ENCODE measurements around the gene ANXA6. TPM values are rescaled to one million over a fixed set of nuclear protein-coding genes. Genes with fewer than 3 reads are reported as not detected.
A peak's percentile ranks its signal among the peaks of the same experiment; 100 is the strongest.

Gene ANXA6
- total and polyA plus RNA-seq, 10 of the 15 experiments (the other 5 are each of a cell fraction or from before 2014, with no cell fraction given) = 44.0 to 571 (median 465) TPM

DNA sequence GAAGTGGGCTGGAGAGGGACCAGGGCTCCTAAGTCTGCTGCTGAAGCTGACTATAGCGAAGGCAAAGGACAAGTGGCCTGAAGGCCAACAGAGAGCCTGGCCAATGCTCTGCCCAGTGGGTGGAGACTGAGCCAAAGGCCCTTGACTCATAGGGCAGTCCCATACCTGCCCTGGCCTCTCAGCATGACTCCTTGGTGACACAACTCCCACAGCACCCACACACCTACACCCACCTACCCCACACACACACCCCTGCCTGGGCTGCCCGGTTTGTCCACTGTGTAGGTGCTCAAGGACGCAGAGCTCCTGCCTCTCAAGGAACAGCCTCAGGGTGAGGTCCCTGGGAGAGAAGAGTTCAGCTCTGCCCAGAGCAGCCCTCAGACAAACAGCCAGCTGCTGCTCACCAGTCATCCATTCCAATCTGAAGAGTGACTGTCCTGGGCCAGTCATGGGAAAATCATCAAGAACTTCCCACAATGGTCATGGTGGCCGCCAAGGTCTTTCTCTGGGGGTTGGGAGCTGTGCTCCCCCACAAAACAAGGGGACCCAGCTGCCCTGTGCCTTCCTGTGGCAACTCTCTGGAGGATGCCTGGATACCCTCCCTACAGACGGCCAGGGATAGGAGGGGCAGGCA, 81.8 kb downstream of the ANXA6 start:
- in situ Hi-C loops (cut with MboI) (no loop called here), intact Hi-C loops (cut with micrococcal nuclease; ENCODE audit: unreplicated experiment) (loop anchor here (5.0 kb wide), 1 partner anchor 36 kb away; no protein-coding TSS in a partner anchor)
- H3K9me3 ChIP-seq (replicated peaks; ENCODE audit: control insufficient read depth, insufficient read depth, low read length) = no peaks in the 10 kb centered on the region; the same call in 2 of the 3 replicates
- peaks cover 99% of the 10 kb centered on the region for H3K79me2 ChIP-seq (ENCODE audit: control insufficient read depth, insufficient read depth, low read length)
- peak overlapping the region; percentile 53; the same call in 1 of the 2 replicates for H3K9ac ChIP-seq (ENCODE audit: control insufficient read depth, insufficient read depth, low read length)
- H3K27me3 ChIP-seq (replicated peaks in 1 of 2; ENCODE audit: control insufficient read depth in 2 of 2, insufficient read depth in 2 of 2, low read length in 1 of 2) = no peaks in the 10 kb centered on the region
- peak overlapping the region; percentile 90 for H3K27ac ChIP-seq (ENCODE audit: control insufficient read depth, insufficient read depth)
- no peak for FAIRE-seq
- ChIA-PET POLR2A (interaction anchor here (0.5 to 14.3 kb wide), 4 partner anchors 10 to 177 kb away, joined by 3 to 222 read pairs (median 4); no protein-coding TSS in a partner anchor), RAD21 (ENCODE audit: unreplicated experiment) (interaction anchor here (0.9 to 2.0 kb wide), 4 partner anchors 11 to 42 kb away, joined by 3 to 10 read pairs (median 6); no protein-coding TSS in a partner anchor), CTCF (interaction anchor here (0.7 to 7.5 kb wide), 11 partner anchors 8 to 242 kb away, joined by 3 to 60 read pairs (median 5); no protein-coding TSS in a partner anchor), SMC1A (ENCODE audit: uncharacterized antibody, unreplicated experiment) (interaction anchor here (0.7 to 10.8 kb wide), 7 partner anchors 10 to 40 kb away, joined by 3 to 97 read pairs (median 4); no protein-coding TSS in a partner anchor)
- H2AFZ ChIP-seq (ENCODE audit: control insufficient read depth, low read depth, low read length) = no peak overlapping the region
- H3K4me3 ChIP-seq = peak overlapping the region; percentile 89
- no TSS peak for BruUV-seq (replicated peaks)
- 0% methylated on average over 5 of the region's 5 CpGs for WGBS (ENCODE audit: insufficient coverage, insufficient replicate concordance, low lambda C conversion rate, missing lambda C conversion rate)
- peak; percentile 7 for ATAC-seq
- TF ChIP-seq POLR2A (IDR thresholded peaks at IDR 0.05; ENCODE audit: low read depth, low read length) (peak; percentile 63), RFX5 (IDR thresholded peaks at IDR 0.05; ENCODE audit: low read depth, low read length) (no peak), SPI1 (IDR thresholded peaks at IDR 0.05; ENCODE audit: borderline replicate concordance, insufficient read depth, low read depth, low read length) (no peak), SREBF2 (IDR thresholded peaks at IDR 0.05; ENCODE audit: low read length) (no peak), JUND (IDR thresholded peaks at IDR 0.05; ENCODE audit: low read depth, low read length) (no peak), MYC (IDR thresholded peaks at IDR 0.05; ENCODE audit: insufficient read depth, insufficient read length, insufficient replicate concordance, low read length, severe bottlenecking) (no peak), EGR1 (IDR thresholded peaks at IDR 0.05; ENCODE audit: borderline replicate concordance in 1 of 2, low read depth in 2 of 2, low read length in 2 of 2) (peak in 1 of 2 experiments; percentile 61; a peak in 1 of 3 replicates)
- TF ChIP-seq, protein P1, sequence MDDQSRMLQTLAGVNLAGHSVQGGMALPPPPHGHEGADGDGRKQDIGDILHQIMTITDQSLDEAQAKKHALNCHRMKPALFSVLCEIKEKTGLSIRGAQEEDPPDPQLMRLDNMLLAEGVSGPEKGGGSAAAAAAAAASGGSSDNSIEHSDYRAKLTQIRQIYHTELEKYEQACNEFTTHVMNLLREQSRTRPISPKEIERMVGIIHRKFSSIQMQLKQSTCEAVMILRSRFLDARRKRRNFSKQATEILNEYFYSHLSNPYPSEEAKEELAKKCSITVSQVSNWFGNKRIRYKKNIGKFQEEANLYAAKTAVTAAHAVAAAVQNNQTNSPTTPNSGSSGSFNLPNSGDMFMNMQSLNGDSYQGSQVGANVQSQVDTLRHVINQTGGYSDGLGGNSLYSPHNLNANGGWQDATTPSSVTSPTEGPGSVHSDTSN (IDR thresholded peaks at IDR 0.05; ENCODE audit: insufficient replicate concordance, low read depth, low read length) = peak; percentile 20
- H4K20me1 ChIP-seq (ENCODE audit: control insufficient read depth, insufficient read depth) = peaks cover 31% of the 10 kb centered on the region
- peaks cover 45% of the 10 kb centered on the region for H3K4me1 ChIP-seq (ENCODE audit: control insufficient read depth, insufficient read depth, low read length)
- no peak for DNase-seq (ENCODE audit: low read depth, low spot score)
- H3K36me3 ChIP-seq (ENCODE audit: control insufficient read depth in 2 of 2, insufficient read depth in 2 of 2, low read length in 1 of 2) = peaks cover 12 to 54% of the 10 kb centered on the region in 2 experiments
- H3K4me2 ChIP-seq (ENCODE audit: control insufficient read depth, insufficient read depth) = peak overlapping the region; percentile 100
